ENCODE measurements around the gene HNRNPK.

DNA sequence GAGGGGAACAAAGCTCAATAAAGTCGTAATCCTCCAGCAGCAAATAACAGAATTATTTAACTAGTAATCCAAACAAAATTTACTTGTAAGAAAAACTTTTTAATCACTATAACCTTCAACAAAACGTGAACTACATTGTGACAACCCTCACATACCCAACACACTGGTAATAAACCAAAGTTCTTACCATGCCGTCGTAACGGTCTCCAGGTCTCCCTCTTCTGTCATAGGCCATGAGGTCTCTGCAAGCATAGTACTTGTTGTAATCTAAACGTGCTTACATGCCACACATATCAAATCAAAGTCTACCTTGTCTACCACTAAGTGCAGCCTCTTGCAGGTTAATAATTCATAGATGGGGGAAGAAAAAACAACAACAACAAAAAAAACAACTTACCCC, 8.5 kb downstream of the HNRNPK start:
- TF ChIP-seq, protein P1, sequence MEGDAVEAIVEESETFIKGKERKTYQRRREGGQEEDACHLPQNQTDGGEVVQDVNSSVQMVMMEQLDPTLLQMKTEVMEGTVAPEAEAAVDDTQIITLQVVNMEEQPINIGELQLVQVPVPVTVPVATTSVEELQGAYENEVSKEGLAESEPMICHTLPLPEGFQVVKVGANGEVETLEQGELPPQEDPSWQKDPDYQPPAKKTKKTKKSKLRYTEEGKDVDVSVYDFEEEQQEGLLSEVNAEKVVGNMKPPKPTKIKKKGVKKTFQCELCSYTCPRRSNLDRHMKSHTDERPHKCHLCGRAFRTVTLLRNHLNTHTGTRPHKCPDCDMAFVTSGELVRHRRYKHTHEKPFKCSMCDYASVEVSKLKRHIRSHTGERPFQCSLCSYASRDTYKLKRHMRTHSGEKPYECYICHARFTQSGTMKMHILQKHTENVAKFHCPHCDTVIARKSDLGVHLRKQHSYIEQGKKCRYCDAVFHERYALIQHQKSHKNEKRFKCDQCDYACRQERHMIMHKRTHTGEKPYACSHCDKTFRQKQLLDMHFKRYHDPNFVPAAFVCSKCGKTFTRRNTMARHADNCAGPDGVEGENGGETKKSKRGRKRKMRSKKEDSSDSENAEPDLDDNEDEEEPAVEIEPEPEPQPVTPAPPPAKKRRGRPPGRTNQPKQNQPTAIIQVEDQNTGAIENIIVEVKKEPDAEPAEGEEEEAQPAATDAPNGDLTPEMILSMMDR (IDR thresholded peaks at IDR 0.05) = no peak
- TF ChIP-seq POLR2A (IDR thresholded peaks at IDR 0.05) (no peak), POLR2AphosphoS5 (IDR thresholded peaks at IDR 0.05) (no peak)
